ENCODE measurements around the gene TMOD2.

The TMOD2 gene

DNA sequence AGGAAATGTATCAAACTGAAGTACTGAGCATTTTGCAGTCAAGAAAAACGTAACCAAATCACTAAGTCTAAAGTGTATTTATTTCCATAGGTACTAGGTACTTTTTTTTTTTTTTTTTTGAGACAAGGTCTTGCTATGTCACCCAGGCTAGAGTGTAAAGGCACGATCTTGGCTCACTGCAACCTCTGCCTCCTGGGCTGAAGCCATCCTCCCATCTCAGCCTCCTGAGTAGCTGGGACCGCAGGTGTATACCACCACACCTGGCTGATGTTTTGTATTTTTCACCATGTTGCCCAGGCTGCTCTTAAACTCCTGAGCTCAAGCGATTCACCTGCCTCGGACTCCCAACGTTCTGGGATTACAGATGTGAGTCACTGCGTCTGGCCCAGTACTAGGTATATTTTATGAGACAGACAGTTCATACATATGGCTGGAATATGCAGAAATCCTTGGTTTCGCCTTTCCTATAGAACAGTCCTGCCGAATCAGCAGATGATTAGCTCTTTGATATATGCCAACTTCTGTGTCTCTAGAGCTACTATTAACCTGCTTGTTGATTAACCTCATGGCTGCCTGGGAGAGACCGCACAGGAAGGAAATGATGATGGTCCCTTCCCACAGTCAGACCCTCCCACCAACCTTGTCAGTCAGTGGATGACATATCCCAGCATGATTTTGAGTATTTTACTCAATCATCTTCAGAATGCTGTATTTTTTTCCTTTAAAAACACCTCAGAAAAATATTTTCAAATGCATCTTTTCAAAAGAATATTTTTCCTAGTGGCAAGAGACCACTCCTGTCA lies 110.4 kb downstream of the TMOD2 start:
- no peak for DNase-seq (ENCODE audit: low read depth)

DNA sequence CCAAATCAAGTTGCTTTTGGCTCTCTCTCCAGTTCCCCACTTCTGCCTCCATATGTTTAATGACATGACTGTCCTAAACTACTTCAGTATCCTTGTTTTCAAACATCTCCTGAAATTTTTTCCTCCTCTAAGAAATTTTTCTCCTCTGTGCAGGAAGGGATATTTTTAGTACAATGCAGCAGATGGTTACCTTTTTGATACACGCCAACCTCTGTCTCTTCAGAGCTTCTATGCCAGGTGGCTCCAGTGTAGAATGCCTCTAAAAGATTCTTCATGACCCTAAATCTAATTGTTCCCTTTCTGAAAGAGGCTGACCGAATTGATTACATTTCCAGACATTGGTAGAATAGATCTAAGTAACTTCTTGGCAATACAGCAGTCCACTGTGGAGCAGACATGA lies 111.7 kb downstream of the TMOD2 start:
- no peak for DNase-seq (ENCODE audit: low read depth)

GRCh38 chr15:51864408-51865056 lies 113.1 kb downstream of the TMOD2 start:
- no peak for DNase-seq (ENCODE audit: low read depth)

- DNase-seq (ENCODE audit: low read depth), result no peak
Observed at GRCh38 chr15:51865317-51865716, 113.9 kb downstream of the TMOD2 start.
